ENCODE data around the gene RAB31. TPM values are rescaled to one million over a fixed set of nuclear protein-coding genes. Genes with fewer than 3 reads are reported as not detected.
"Not testable (repeated sequence)": the region's sequence is repeated elsewhere in the genome, so short reads cannot be mapped to it uniquely, and the experiment has no call there.

The RAB31 gene
- total RNA-seq, 1 experiment from 2014 or later: 26.2 TPM

GRCh38 chr18:9835825-9836224, 127.7 kb downstream of the RAB31 start:
- no peak for DNase-seq (ENCODE audit: low read depth)

- peak; percentile 93 for DNase-seq (ENCODE audit: low read depth)
These were observed 130.2 kb downstream of the RAB31 start for GRCh38 chr18:9838144-9838877.

GRCh38 chr18:9839211-9839610, 131.1 kb downstream of the RAB31 start:
- no peak for DNase-seq (ENCODE audit: low read depth)

- DNase-seq (ENCODE audit: low read depth): no peak
These were observed 131.8 kb downstream of the RAB31 start for GRCh38 chr18:9839853-9840252.

DNA sequence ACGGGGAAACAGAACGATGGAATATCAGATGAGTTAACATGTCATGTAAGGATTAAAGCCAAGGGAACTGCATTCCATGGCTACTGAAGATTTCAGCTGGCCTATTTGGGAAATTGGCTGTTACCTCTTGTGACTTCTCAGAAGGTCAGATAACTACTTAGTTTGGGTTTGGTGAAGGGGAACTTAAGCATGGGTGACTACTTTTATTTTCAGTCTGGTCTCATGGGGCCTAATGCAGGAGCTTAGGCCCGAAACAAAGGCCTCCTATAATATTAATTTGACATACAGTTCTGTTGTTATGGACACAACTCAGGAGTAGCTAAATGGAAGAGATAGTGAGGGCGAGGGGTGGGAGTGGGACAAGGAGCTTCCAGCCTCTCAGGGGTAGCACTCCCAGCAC, 133.7 kb downstream of the RAB31 start:
- DNase-seq (ENCODE audit: low read depth): no peak

GRCh38 chr18:9842448-9842847, 134.3 kb downstream of the RAB31 start:
- no peak for DNase-seq (ENCODE audit: low read depth)

- no peak for DNase-seq (ENCODE audit: low read depth)
These were observed 137.2 kb downstream of the RAB31 start for GRCh38 chr18:9845256-9845655.

- no peak for DNase-seq (ENCODE audit: low read depth)
These were observed 138.2 kb downstream of the RAB31 start for GRCh38 chr18:9846162-9846925.

DNA sequence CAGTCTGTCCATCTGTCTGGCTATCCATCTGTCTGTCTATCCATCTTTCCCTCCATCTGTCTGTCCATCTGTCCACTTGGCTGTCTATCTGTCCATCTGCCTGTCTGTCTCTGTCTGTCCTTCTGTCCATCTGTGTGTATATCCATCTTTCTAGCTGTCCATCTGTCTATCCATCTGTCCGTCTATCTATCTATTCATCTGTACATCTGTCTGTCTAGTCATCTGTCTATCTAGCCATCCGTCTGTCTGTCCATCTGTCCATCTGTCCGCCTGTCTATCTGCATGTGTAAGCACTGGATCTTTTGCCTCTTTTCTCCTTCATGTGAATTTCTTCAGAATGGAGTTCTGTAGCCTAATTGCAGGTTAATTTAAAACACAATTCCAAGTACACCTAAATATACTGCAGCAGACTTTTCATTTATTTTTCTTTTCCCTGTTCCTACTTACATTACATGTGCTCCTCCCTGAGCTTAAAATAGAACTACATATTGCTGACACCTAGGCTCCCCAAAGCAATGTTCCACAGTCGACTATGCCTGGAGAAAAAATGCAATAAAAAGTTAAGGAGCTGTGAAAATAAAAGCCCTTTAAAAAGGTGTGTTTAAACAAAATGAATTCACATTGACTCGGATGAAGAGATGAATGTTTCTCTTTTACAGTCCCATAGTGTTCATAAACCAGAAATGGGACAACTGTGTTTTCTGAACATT, 140.2 kb downstream of the RAB31 start:
- peak; percentile 36 for DNase-seq (ENCODE audit: low read depth)

- DNase-seq (ENCODE audit: low read depth): peak; percentile 84
These were observed 141.5 kb downstream of the RAB31 start for GRCh38 chr18:9849407-9850283.

GRCh38 chr18:9850309-9850708, 142.2 kb downstream of the RAB31 start:
- no peak for DNase-seq (ENCODE audit: low read depth)

GRCh38 chr18:9851511-9851910, 143.4 kb downstream of the RAB31 start:
- DNase-seq (ENCODE audit: low read depth): peak; percentile 25

GRCh38 chr18:9852266-9853081, 144.4 kb downstream of the RAB31 start:
- DNase-seq (ENCODE audit: low read depth): no peak

- DNase-seq (ENCODE audit: low read depth): no peak
These were observed 146.9 kb downstream of the RAB31 start for GRCh38 chr18:9854801-9855676.

- DNase-seq (ENCODE audit: low read depth): no peak
These were observed 147.6 kb downstream of the RAB31 start for GRCh38 chr18:9855681-9856080.

- no peak for DNase-seq (ENCODE audit: low read depth)
These were observed 148.0 kb downstream of the RAB31 start for GRCh38 chr18:9856092-9856491.

DNA sequence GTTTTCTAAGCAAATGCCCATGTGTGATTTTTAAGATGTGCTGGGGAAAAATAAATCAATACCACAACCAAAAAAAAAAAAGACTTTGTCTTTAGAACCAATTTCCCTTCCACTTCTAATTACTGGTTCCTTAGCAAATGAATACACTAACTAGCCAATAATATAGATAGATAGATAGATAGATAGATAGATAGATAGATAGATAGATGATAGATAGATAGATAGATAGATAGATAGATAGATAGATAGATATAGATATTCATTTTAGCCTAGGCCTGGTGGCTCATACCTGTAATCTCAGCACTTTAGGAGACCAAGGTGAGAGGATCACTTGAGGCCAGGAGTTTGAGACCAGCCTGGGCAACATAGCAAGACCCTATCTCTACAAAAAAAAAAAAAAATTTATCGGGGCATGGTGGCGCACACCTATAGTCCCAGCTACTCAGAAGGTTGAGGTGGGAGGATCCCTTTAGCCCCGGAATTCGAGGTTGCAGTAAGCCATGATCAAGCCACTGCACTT, 149.4 kb downstream of the RAB31 start:
- DNase-seq (ENCODE audit: low read depth): not testable (repeated sequence)

GRCh38 chr18:9858642-9859041, 150.5 kb downstream of the RAB31 start:
- no peak for DNase-seq (ENCODE audit: low read depth)

DNA sequence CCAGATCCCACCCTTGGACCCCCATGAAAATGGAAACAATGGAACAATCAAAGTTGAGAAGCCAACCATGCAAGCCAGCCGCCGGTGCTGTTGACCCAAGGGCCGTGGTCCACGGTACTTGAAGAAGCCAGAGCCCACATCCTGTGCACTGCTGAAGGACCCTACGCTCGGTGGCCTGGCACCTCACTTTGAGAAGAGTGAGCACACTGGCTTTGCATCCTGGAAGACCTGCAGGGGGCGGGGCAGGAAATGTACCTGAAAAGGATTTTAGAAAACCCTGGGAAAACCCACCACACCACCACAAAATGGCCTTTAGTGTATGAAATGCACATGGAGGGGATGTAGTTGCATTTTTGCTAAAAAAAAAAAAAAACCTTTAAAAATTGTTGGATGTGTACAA, 151.1 kb downstream of the RAB31 start:
- no peak for DNase-seq (ENCODE audit: low read depth)
